Activated gamma-delta T cell treated with anti-CD3 and anti-CD28 coated beads, Interleukin-2, amount 50 U/mL, for 16 hours (primary cell): ENCODE data around the gene BMP8A.
"Not testable (repeated sequence)": the region's sequence is repeated elsewhere in the genome, so short reads cannot be mapped to it uniquely, and the experiment has no call there.

ENCODE experiments used
- DNase-seq: peaks from one replicate; pipeline ENCODE4 v3.0.0-alpha.2; 2020; ENCODE audit warnings: low read depth

The BMP8A gene

GRCh38 chr1:39491146-39491921, at the start of gene BMP8A:
BMP8A (plus strand) TSS chr1:39491636; CDS start chr1:39491992, 356 bp downstream.
- peak; percentile 55 for DNase-seq

GRCh38 chr1:39441797-39442196, 49.6 kb upstream of the BMP8A start:
- no peak for DNase-seq

GRCh38 chr1:39445573-39445972, 45.9 kb upstream of the BMP8A start:
- DNase-seq: no peak

GRCh38 chr1:39446986-39447567, 44.4 kb upstream of the BMP8A start:
- no peak for DNase-seq

- not testable (repeated sequence) for DNase-seq
Observed at GRCh38 chr1:39450041-39450440, 41.4 kb upstream of the BMP8A start.

- no peak for DNase-seq
Observed at GRCh38 chr1:39450956-39451606, 40.4 kb upstream of the BMP8A start.

- DNase-seq: no peak
Observed at GRCh38 chr1:39452081-39452480, 39.4 kb upstream of the BMP8A start.

- DNase-seq: no peak
Observed at GRCh38 chr1:39452540-39452939, 38.9 kb upstream of the BMP8A start.

- no peak for DNase-seq
Observed at GRCh38 chr1:39453603-39454002, 37.8 kb upstream of the BMP8A start.

GRCh38 chr1:39458991-39459390, 32.4 kb upstream of the BMP8A start:
- DNase-seq: no peak

GRCh38 chr1:39462074-39462473, 29.4 kb upstream of the BMP8A start:
- DNase-seq: no peak

- no peak for DNase-seq
Observed at GRCh38 chr1:39466413-39467107, 24.9 kb upstream of the BMP8A start.

- DNase-seq: not testable (repeated sequence)
Observed at GRCh38 chr1:39467108-39467720, 24.2 kb upstream of the BMP8A start.

- no peak for DNase-seq
Observed at GRCh38 chr1:39469150-39469549, 22.3 kb upstream of the BMP8A start.

GRCh38 chr1:39470040-39470439, 21.4 kb upstream of the BMP8A start:
- DNase-seq: no peak

- no peak for DNase-seq
Observed at GRCh38 chr1:39472826-39473225, 18.6 kb upstream of the BMP8A start.

GRCh38 chr1:39473324-39473723, 18.1 kb upstream of the BMP8A start:
- no peak for DNase-seq

- DNase-seq: no peak
Observed at GRCh38 chr1:39474810-39475209, 16.6 kb upstream of the BMP8A start.

GRCh38 chr1:39475551-39475950, 15.9 kb upstream of the BMP8A start:
- DNase-seq: not testable (repeated sequence)

- DNase-seq: no peak
Observed at GRCh38 chr1:39478126-39478915, 13.1 kb upstream of the BMP8A start.

GRCh38 chr1:39481289-39481688, 10.1 kb upstream of the BMP8A start:
- DNase-seq: no peak
